EH (cell line): Measurements from ENCODE around the gene SNRNP40.
A peak's percentile ranks its signal among the peaks of the same experiment; 100 is the strongest.
"Not testable (repeated sequence)": the region's sequence is repeated elsewhere in the genome, so short reads cannot be mapped to it uniquely, and the experiment has no call there.

Experiments used
- DNase-seq: peaks from one replicate; pipeline ENCODE4 v3.0.0-alpha.2; 2015; ENCODE audit warnings: low read depth

The SNRNP40 gene

GRCh38 chr1:31296486-31297276, at the start of gene SNRNP40, which contains the start of gene ZCCHC17:
Gene SNRNP40, minus strand, starts transcription at chr1:31296788. Its CDS starts 37 bp downstream, at chr1:31296751.
Gene ZCCHC17, plus strand, starts transcription at chr1:31297032. Its CDS starts 13,067 bp downstream, at chr1:31310099.
- DNase-seq: peak; percentile 100

- DNase-seq: no peak
Observed at GRCh38 chr1:31345635-31346034, 49.0 kb upstream of the SNRNP40 start.

GRCh38 chr1:31344503-31344902, 47.9 kb upstream of the SNRNP40 start:
- DNase-seq: no peak

GRCh38 chr1:31336687-31337467, 40.3 kb upstream of the SNRNP40 start:
- DNase-seq: no peak

GRCh38 chr1:31335007-31335406, 38.4 kb upstream of the SNRNP40 start:
- DNase-seq: peak; percentile 62

GRCh38 chr1:31327381-31327780, 30.8 kb upstream of the SNRNP40 start:
- peak; percentile 44 for DNase-seq

GRCh38 chr1:31326461-31326860, 29.9 kb upstream of the SNRNP40 start:
- no peak for DNase-seq

- no peak for DNase-seq
Observed at GRCh38 chr1:31324992-31325391, 28.4 kb upstream of the SNRNP40 start.

GRCh38 chr1:31324093-31324492, 27.5 kb upstream of the SNRNP40 start:
- DNase-seq: no peak

- no peak for DNase-seq
Observed at GRCh38 chr1:31318146-31318545, 21.6 kb upstream of the SNRNP40 start.

- no peak for DNase-seq
Observed at GRCh38 chr1:31315902-31316301, 19.3 kb upstream of the SNRNP40 start.

DNA sequence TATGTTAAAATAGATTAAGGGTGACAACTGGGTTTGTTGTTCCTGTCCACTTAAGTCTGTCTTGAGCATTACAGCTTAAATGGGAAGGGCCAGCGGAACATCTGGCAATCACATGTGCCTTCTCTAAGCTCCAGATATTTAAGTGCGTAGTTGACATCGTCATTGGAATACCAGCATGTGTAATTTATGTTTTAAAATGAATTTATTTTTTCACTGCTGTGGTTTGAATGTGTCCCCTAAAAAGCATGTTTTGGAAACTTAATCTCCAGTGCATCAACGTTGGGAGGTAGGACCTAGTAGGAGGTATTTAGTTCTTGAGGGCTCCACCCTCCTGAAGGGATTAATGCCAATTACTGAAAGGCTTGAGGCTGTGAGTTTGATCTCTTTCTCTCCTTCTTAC, 13.6 kb upstream of the SNRNP40 start:
- DNase-seq: no peak

DNA sequence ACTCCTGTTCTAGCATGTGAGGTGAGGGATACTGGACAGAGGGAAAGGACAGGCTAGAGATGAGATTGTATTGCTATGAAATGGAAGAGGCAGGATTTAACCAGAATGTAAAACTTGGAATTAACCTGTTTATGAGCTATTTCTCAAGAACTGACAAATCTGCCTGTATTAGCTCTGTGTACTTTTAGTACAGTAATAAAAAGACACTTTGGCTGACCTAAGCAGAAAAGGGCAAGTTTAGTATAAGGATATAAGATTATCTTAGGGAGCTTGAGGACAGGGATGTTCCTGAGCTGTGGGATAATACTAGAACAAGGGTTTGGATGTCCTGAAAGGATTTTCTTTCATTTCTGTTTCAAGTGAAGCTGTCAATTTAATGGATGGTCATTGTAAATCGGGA, 11.4 kb upstream of the SNRNP40 start:
- DNase-seq: no peak

DNA sequence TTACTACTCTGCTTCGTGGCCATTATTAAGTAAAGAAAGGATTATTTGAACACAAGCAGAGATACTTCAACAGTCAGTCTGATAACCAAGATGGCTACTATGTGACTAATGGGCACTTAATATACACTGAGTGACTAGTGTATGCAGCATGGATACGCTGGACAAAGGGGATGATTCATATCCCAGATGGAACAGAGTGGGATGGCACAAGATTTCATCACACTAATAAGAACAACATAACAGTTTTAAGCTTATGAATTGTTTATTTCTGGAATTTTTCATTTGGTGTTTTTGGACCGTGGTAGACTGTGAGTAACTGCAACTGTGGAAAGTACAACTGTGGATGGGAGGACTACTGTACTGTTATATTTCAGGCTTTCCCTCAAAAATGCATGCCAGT, 9.7 kb upstream of the SNRNP40 start:
- peak; percentile 96 for DNase-seq

- peak; percentile 54 for DNase-seq
Observed at GRCh38 chr1:31302709-31303441, 6.3 kb upstream of the SNRNP40 start.

GRCh38 chr1:31300193-31300592, 3.6 kb upstream of the SNRNP40 start:
- DNase-seq: no peak

DNA sequence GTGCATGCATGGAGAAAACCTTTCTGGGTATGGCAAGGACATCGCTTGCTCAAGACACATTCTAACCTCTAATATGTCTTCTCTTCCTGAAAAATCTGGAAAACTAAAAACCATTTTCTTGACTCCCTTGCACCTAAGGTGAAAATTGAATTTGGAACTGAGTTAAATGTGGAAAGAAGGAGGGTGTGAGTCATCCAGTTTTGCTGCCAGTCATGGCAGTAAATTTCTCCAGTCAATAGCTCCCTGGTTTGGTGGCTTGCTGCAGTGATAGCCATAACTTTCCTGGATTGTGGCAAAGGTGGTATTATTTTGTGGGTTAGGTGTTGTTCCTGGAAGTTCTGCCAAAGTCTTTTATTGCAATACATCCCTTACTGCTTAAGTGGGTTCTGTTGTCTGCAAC, 2.8 kb upstream of the SNRNP40 start:
- DNase-seq: peak; percentile 40

- DNase-seq: peak; percentile 64
Observed at GRCh38 chr1:31297277-31298247, 974 bp upstream of the SNRNP40 start.

DNA sequence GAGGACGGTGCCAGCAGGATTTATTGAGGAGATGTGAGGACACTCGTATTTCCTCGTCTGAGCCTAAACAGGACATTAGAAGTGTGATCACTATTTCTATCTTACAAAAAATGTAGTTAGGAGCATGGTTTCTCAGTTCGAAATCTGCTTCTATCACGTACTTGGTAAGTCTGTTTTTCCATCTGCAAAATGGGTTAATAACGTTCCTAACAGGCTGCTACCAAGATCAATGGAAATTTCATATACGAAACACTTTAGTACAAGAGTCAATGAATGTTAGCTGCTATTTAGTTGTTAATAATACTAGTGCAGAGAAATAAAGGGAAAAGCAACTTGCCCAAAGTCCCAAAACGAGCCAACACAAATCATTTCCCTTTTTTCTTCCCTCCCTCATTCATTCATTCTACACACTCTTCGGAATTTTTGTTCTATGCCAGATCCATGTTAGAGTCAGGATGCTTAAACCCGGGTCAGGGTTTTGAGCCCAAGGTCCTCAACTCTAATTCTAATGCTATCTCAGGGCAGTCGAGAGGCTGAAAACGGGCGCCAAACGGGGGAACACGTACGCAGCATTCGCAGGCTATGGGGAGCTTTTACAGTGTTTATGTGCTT, 608 bp downstream of the SNRNP40 start:
- DNase-seq: no peak

DNA sequence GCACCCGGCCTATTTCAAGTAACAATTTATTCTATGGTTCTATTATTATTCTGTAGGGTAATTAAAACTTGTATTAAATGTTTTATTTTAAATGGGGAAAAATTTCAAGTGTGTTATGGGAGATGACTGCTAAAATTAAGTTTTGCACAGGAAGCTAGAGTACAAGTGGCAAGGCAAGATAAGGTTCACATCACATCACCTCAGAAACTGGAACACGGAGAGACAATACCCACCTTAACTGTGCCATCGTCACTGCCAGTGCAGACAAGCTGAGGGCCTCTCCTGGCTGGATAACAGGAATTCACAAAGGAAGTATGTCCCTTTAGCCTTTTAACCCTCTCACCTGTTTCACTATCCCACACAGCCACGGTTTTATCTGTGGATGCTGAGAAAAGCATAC, 7.6 kb downstream of the SNRNP40 start:
- DNase-seq: no peak

DNA sequence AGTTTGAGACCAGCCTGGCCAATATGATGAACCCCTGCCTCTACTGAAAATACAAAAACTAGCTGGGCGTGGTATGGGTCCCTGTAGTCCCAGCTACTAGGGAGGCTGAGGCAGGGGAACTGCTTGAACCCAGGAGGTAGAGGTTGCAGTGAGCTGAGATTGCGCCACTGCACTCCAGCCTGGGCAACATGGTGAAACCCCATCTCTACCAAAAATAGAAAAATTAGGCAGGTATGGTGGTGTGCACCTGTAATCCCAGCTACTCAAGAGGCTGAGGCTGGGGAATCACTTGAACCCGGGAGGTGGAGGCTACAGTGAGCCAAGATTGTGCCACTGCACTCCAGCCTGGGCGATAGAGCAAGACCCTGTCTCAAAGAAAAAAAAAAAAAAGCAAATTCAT, 8.8 kb downstream of the SNRNP40 start:
- not testable (repeated sequence) for DNase-seq
